ENCODE measurements around the gene BBLN.

GRCh38 chr9:128167209-128167608 is 7.1 kb downstream of the BBLN start:
- TF ChIP-seq EZH2 (IDR thresholded peaks at IDR 0.05; ENCODE audit: borderline replicate concordance, insufficient read depth, low read length, poor library complexity, severe bottlenecking): no peak
- TF ChIP-seq CTCF (IDR thresholded peaks at IDR 0.05; ENCODE audit: poor library complexity, severe bottlenecking): no peak
- no peak for TF ChIP-seq TAF1 (IDR thresholded peaks at IDR 0.05; ENCODE audit: low read depth)
- TF ChIP-seq EP300 (conservative IDR thresholded peaks at IDR 0.05; ENCODE audit: poor library complexity, severe bottlenecking): no peak
- TF ChIP-seq REST (IDR thresholded peaks at IDR 0.05; ENCODE audit: borderline replicate concordance): no peak
- TF ChIP-seq RAD21 (conservative IDR thresholded peaks at IDR 0.05): no peak
- TF ChIP-seq POLR2AphosphoS5 (IDR thresholded peaks at IDR 0.05): no peak
- TF ChIP-seq SMC3 (conservative IDR thresholded peaks at IDR 0.05; ENCODE audit: poor library complexity): no peak

Measured in neural cell (in vitro differentiated cells).